CD14-positive monocyte (primary cell): ENCODE results near the gene RPL15. TPM values are rescaled to one million over a fixed set of nuclear protein-coding genes. Genes with fewer than 3 reads are reported as not detected.

Experiments used
- DNase-seq, 3 donors: peaks; one replicate each; pipeline ENCODE4 v3.0.0-alpha.2; 2011 to 2022
- H2AFZ ChIP-seq: 2 replicates; pipeline ENCODE4 v1.6.0; 2012; ENCODE audit warnings: mild to moderate bottlenecking, low read depth, low read length, inconsistent platforms; ENCODE audit not compliant: insufficient read depth, poor library complexity, severe bottlenecking
- H3K27ac ChIP-seq, 2 donors: 1 replicate in 1 of 2; 2 replicates in 1 of 2; pipeline ENCODE4 v1.5.1; 2012 to 2013; ENCODE audit warnings: low read length in 2 of 2, control low read depth in 1 of 2, inconsistent platforms in 1 of 2, low read depth in 1 of 2, mild to moderate bottlenecking in 1 of 2
- H3K27me3 ChIP-seq, 2 donors: one replicate each; pipeline versions ENCODE4 v1.6.0 to v1.6.1; 2011 to 2013; ENCODE audit warnings: low read length in 2 of 2; ENCODE audit not compliant: control insufficient read depth in 2 of 2, insufficient read depth in 2 of 2
- H3K36me3 ChIP-seq, 2 donors: replicated peaks in 1 of 2; 1 replicate in 1 of 2; 2 replicates in 1 of 2; pipeline versions ENCODE4 v1.5.1 to v1.6.1; 2012 to 2013; ENCODE audit warnings: low read length in 2 of 2, control low read depth in 1 of 2, inconsistent platforms in 1 of 2, mild to moderate bottlenecking in 1 of 2; ENCODE audit not compliant: insufficient read depth in 2 of 2, control insufficient read depth in 1 of 2
- H3K4me1 ChIP-seq, 2 donors: 1 replicate in 1 of 2; 2 replicates in 1 of 2; pipeline versions ENCODE4 v1.5.1 to v1.6.1; 2012 to 2013; ENCODE audit warnings: low read length in 2 of 2, control low read depth in 1 of 2, inconsistent platforms in 1 of 2, mild to moderate bottlenecking in 1 of 2, moderate library complexity in 1 of 2; ENCODE audit not compliant: insufficient read depth in 2 of 2, control insufficient read depth in 1 of 2
- H3K4me2 ChIP-seq: replicated peaks from 2 replicates; pipeline ENCODE3; 2012; ENCODE audit warnings: low read length, moderate library complexity, mild to moderate bottlenecking; ENCODE audit not compliant: poor library complexity, severe bottlenecking; ENCODE audit errors: extremely low read depth
- H3K4me3 ChIP-seq, 3 experiments: fragments of 200-600 bp in 1 of 3; sonication (generic) in 1 of 3; replicated peaks in 1 of 3; 1 replicate in 2 of 3; 2 replicates in 1 of 3; pipeline ENCODE4 v1.5.1; 2011 to 2013; ENCODE audit warnings: low read length in 3 of 3, mild to moderate bottlenecking in 3 of 3, control low read depth in 2 of 3, low read depth in 2 of 3, inconsistent platforms in 1 of 3, moderate library complexity in 1 of 3
- H3K79me2 ChIP-seq: 2 replicates; pipeline ENCODE4 v1.6.0; 2012; ENCODE audit warnings: mild to moderate bottlenecking, control low read depth, inconsistent platforms, low read length, moderate library complexity; ENCODE audit not compliant: insufficient read depth
- H3K9ac ChIP-seq: 2 replicates; pipeline ENCODE4 v1.6.0; 2017; ENCODE audit warnings: low read length, mild to moderate bottlenecking; ENCODE audit not compliant: insufficient read depth, poor library complexity, severe bottlenecking
- H3K9me3 ChIP-seq, 2 donors: replicated peaks in 1 of 2; 1 replicate in 1 of 2; 2 replicates in 1 of 2; pipeline versions ENCODE4 v1.5.1 to v1.6.1; 2012 to 2013; ENCODE audit warnings: low read length in 2 of 2, control low read depth in 1 of 2; ENCODE audit not compliant: control insufficient read depth in 1 of 2, insufficient read depth in 1 of 2
- H4K20me1 ChIP-seq: 2 replicates; pipeline ENCODE4 v1.6.0; 2012; ENCODE audit warnings: mild to moderate bottlenecking, low read length, control low read depth, moderate library complexity; ENCODE audit not compliant: insufficient read depth
- H3K27ac Mint-ChIP-seq, 7 donors: one replicate each; pipeline ENCODE4 v1.8.0; 2020; ENCODE audit warnings: mild to moderate bottlenecking in 7 of 7, mixed read lengths in 7 of 7, moderate library complexity in 6 of 7, inconsistent platforms in 2 of 7
- H3K27me3 Mint-ChIP-seq, 3 donors: one replicate each; pipeline ENCODE4 v1.8.0; 2021 to 2022; ENCODE audit warnings: low read depth in 3 of 3, mild to moderate bottlenecking in 3 of 3, mixed read lengths in 3 of 3, moderate library complexity in 3 of 3, inconsistent platforms in 1 of 3
- H3K36me3 Mint-ChIP-seq, 2 donors: one replicate each; pipeline ENCODE4 v1.8.0; 2020; ENCODE audit warnings: mixed read lengths in 2 of 2, inconsistent platforms in 1 of 2, mild to moderate bottlenecking in 1 of 2
- H3K4me1 Mint-ChIP-seq: one replicate; pipeline ENCODE4 v1.8.0; 2020; ENCODE audit warnings: mild to moderate bottlenecking, mixed read lengths
- H3K4me3 Mint-ChIP-seq, 2 donors: one replicate each; pipeline ENCODE4 v1.8.0; 2020; ENCODE audit warnings: mild to moderate bottlenecking in 2 of 2, mixed read lengths in 2 of 2, moderate library complexity in 1 of 2
- H3K9me3 Mint-ChIP-seq, 7 donors: one replicate each; pipeline ENCODE4 v1.8.0; 2020 to 2022; ENCODE audit warnings: mixed read lengths in 7 of 7, mild to moderate bottlenecking in 6 of 7, moderate library complexity in 6 of 7, inconsistent platforms in 2 of 7
- CTCF ChIP-seq: fragments of 200-600 bp; IDR thresholded peaks from one replicate; pipeline ENCODE4 v1.8.0; 2022; ENCODE audit warnings: antibody characterized with exemption, mild to moderate bottlenecking
- WGBS: methylation state at CpG from one replicate; pipeline ENCODE4 v1.1.5; 2013; ENCODE audit warnings: missing lambda C conversion rate; ENCODE audit not compliant: insufficient coverage; 5-methylcytosine and 5-hydroxymethylcytosine counted together
- intact Hi-C, 2 donors: fragments of 100-400 bp; cut with micrococcal nuclease; formaldehyde crosslinking; loops; one replicate each; pipeline versions ENCODE4 v1.15.0 to v1.15.1; 2023
- polyA plus RNA-seq, 3 donors: library from polyadenylated mRNA; depleted of rRNA in 1 of 3; unstranded in 2 of 3; stranded (reverse) in 1 of 3; fragments of 300-500 nt in 2 of 3; fragments of >200 nt in 1 of 3; fragmentation: Illumina TruSeq in 2 of 3; gene quantifications; 1 replicate in 2 of 3; 2 replicates in 1 of 3; pipeline ENCODE4 v1.2.3, GENCODE V29; 2012 to 2021

RPL15 gene
- polyA plus RNA-seq, 3 donors = 2,510 to 3,161 (median 2,781) TPM

GRCh38 chr3:23928524-23928923 lies 11.6 kb downstream of the RPL15 start:
- Mint-ChIP-seq H3K36me3 (no peaks in the 10 kb centered on the region), H3K9me3 (peaks cover 0 to 2% (median 0%) of the 10 kb centered on the region in 7 donors), H3K4me1 (peaks cover 35% of the 10 kb centered on the region), H3K4me3 (no peak overlapping the region), H3K27ac (no peak overlapping the region), H3K27me3 (no peaks in the 10 kb centered on the region)
- Histone ChIP-seq H3K9ac (no peak overlapping the region), H3K79me2 (no peaks in the 10 kb centered on the region), H3K4me2 (no peak overlapping the region), H3K27ac (no peak overlapping the region), H2AFZ (no peak overlapping the region), H3K9me3 (no peaks in the 10 kb centered on the region), H3K27me3 (no peaks in the 10 kb centered on the region), H4K20me1 (no peaks in the 10 kb centered on the region), H3K4me3 (no peak overlapping the region), H3K36me3 (no peaks in the 10 kb centered on the region), H3K4me1 (peaks cover 0 to 5% of the 10 kb centered on the region in 2 donors)
- WGBS = 40% methylated on average over 5 of the region's 8 CpGs
- intact Hi-C loops = no loop called here
- TF ChIP-seq CTCF = no peak
- DNase-seq = peak; percentile 7 to 43 (median 41)

- H3K27ac Mint-ChIP-seq = no peak overlapping the region
- Histone ChIP-seq H4K20me1 (no peaks in the 10 kb centered on the region), H2AFZ (peak overlapping the region; percentile 32), H3K4me2 (no peak overlapping the region), H3K4me1 (no peaks in the 10 kb centered on the region), H3K79me2 (no peaks in the 10 kb centered on the region), H3K4me3 (no peak overlapping the region), H3K9me3 (no peaks in the 10 kb centered on the region), H3K36me3 (no peaks in the 10 kb centered on the region), H3K9ac (no peak overlapping the region), H3K27ac (no peak overlapping the region), H3K27me3 (no peaks in the 10 kb centered on the region)
- no peaks in the 10 kb centered on the region for H3K27me3 Mint-ChIP-seq
- intact Hi-C loops = no loop called here
- H3K4me3 Mint-ChIP-seq = no peak overlapping the region
- WGBS = 14% methylated on average over 2 of the region's 3 CpGs
- no peak for DNase-seq
- H3K36me3 Mint-ChIP-seq = no peaks in the 10 kb centered on the region
- no peak for TF ChIP-seq CTCF
- H3K4me1 Mint-ChIP-seq = peaks cover 31% of the 10 kb centered on the region
- no peaks in the 10 kb centered on the region for H3K9me3 Mint-ChIP-seq
Measured at GRCh38 chr3:23931597-23931996, 14.7 kb downstream of the RPL15 start.
